H54 (cell line): ENCODE results near the gene TBX20.
"Not testable (repeated sequence)": the region's sequence is repeated elsewhere in the genome, so short reads cannot be mapped to it uniquely, and the experiment has no call there.

Experiments
- DNase-seq: peaks from one replicate; pipeline ENCODE4 v3.0.0; 2011; ENCODE audit warnings: low spot score, mixed read lengths; ENCODE audit not compliant: insufficient read length
- FAIRE-seq: peaks from 3 replicates; lab custom pipeline; 2011; peaks lifted over from hg19 to GRCh38; lab: Jason Lieb, UNC
- POLR2A ChIP-seq: IDR thresholded peaks from 2 replicates; pipeline ENCODE4 v1.6.1; 2011; ENCODE audit warnings: low read depth, mild to moderate bottlenecking, low read length

Gene TBX20

DNA sequence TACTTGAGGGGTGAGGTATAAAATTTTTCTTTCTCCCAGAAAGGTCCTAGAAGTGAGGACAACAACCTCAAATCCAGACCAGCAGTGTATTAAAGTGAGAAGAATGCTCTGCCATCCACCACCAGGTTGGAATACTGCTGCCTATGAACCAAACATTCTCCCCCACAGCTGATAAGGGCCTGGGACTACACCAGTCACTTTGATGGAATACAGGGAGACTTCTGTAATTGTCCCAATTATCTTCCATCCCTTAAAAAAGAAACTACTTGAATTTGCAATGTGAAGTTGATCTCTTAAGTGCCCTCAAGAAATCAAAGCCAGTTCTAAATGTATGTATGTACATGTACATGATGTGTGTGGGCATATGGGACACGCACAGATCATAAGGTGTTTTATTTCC, 3.0 kb downstream of the TBX20 start:
- DNase-seq (no peak), FAIRE-seq (no peak)
- no peak for TF ChIP-seq POLR2A

DNA sequence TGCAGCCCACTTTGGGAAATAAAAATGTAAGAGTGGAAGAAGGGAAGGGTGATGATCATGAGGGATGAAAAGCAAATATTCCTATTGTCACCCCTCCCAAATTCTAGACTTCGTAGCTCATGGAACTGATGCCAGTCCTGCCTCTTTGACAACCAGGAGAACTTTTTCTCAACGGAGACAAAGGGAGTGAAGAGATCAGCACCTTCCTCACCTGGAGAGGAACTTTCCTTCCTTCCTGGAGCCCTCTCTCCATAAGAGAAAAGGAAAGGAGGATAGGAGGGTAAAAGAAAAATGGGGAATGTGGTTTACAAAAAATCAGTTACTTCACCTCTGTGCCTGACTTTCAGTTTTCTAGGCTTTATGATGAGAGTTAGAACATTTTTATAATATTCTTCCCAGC, 3.4 kb downstream of the TBX20 start:
- FAIRE-seq, result no peak
- DNase-seq, result no peak
- TF ChIP-seq POLR2A, result no peak

DNA sequence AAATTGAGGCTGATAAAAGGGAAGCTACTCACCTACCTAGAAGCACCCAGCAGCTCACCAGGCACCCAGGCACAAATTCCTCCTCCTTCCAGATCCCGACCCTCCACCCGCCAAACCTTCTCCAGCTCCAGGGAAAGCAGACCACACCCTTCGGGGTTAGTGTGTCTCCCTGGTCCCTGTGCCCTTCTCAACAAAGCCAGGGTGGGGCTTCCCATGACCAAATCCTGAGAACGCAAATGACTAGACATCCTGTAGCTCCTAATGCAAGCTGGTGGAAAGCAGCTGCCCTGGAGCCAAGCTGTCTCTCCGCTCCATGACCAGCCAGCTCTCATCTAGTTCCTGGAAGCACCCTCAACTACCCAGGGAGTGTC, 4.4 kb downstream of the TBX20 start:
- FAIRE-seq, result no peak
- DNase-seq, result no peak
- TF ChIP-seq POLR2A, result no peak

DNA sequence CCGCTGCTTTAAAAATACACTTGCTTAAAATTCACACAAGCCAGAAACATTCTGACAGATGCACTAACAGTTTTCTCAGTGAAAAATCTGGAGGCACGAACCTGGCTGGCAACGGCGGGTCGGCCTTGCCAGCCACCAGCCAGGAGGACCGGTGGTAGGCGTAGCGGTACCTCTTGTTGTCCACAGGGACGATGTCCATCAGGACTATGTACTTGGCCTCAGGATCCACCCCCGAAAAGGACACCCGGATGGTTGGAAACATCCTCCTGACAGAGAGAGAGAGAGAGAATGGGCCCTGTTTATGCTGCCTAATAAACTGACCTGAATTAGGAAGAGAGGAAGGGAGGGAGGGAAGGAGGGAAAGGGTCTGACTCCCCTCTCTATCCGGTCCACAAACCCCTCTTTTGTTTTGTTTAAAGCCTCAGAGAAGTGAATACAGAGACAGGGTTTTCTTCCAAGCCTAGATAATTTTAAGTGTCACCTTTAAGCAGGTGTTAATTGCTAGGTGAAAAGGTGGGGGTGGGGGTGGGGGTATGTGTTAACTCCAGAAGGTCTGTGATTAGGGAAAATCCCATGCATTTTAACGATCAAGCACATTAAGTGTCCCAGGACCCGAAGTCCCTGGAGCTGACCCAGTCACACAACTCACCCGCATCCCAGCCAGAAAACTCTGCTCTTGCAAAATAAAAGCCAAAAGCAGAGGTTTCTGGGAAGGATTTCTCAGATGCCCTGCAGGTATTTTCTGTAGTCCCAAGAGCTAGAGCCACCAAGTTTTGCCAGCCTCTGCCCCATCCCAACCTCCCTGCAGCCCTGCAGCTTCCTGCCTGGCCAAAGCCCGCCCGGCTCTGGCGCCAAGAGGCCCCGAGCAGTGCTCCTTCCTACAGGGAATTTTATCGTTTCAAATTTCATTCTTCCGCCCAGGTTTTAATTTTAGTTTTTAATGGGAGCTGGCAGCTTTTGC, 5.0 kb downstream of the TBX20 start:
- no peak for TF ChIP-seq POLR2A
- DNase-seq (no peak), FAIRE-seq (no peak)

DNA sequence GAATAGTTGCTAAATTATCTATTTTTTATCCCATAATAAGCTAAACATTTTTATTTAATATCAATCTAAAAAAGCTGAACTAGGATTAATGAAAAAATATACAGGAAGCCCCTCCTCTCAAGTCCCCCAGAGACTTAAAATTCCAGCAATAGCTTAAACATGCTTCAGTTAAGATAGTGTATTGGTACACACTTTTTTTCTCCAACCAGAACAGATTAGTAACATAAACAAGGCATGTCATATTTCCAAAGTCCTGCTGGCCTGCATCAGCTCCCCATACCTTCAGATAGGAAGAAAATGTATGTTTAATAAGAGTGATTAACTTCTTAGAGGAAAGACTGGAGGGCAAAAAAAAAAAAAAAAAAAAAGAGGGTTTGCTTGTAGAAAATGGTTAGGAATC, 7.1 kb downstream of the TBX20 start:
- no peak for TF ChIP-seq POLR2A
- DNase-seq (no peak), FAIRE-seq (no peak)

DNA sequence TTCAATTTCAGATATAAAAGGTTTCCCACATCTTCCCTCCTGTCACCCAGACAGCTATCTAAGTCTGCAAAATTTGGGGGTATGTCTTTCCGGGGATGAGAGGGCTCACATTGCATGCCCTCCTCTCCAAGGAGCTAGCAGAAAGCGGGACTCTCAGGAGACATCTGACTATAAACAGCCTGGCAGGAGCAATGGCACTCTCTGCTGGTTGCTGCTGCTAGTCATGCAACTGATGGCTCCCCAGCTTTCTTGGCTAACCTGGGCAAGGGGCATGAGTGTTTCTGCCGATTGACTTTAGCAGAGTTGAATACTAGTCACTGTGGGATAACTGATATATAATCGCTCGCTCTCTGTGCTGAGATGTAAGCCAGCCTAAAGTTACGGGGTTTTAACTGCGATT, 12.0 kb downstream of the TBX20 start:
- DNase-seq (no peak), FAIRE-seq (no peak)
- no peak for TF ChIP-seq POLR2A

DNA sequence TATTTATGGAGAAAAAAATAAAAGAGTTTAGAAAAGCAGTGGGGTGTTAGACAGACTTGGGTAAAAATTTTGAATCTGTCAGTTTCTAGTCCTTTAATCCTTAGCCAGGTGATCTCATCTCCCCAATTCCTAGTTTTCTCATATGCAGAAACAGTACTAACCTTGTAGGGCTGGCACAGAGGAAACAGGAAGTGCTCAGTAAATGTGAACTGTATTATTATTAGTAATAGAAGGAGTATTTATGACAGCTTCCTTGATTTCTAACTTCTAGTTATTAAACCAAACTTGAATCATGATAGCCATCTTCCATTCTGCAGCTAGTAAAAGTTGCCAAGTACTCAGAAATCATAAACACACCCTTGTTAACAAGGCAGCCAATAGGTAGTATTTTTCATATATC, 12.5 kb downstream of the TBX20 start:
- DNase-seq (no peak), FAIRE-seq (no peak)
- no peak for TF ChIP-seq POLR2A

DNA sequence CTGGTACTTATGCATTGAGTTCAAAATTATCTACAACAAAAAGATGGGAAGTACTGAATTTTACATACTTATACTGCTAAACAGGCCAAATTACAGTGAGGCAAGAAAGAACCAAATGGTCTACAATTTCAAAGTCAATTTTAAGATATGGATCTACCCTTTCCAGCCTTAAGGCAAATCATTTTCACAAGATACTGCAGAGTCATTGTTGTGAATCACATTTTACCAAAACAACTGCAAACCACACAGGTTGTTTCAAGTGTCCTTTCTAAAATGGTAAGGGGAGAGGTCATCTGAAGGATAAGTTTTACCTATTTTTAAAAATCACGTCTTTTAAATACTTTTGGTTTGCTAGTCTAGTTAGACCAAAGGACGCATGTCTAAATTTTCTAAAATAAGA, 12.9 kb downstream of the TBX20 start:
- FAIRE-seq, result peak; percentile 86
- not testable (repeated sequence) for DNase-seq

DNA sequence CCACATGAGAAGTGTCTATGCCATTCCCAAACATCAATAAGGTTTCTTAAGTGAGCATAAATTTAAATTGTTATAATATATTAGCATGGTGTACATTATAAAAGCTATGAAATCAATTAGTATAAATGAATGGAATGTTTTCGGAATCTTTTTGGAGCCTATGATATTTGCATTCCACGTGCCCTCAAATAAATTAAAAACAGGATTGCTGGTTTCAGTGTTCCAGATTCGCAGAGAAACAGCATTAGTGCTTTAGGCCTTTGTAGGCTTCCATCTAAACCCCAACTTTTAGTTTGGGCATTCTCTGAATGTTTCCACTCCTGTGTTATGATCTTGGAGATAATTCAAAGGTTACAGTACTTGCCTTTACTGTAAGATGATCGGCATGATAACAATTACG, 15.4 kb downstream of the TBX20 start:
- not testable (repeated sequence) for FAIRE-seq, DNase-seq

DNA sequence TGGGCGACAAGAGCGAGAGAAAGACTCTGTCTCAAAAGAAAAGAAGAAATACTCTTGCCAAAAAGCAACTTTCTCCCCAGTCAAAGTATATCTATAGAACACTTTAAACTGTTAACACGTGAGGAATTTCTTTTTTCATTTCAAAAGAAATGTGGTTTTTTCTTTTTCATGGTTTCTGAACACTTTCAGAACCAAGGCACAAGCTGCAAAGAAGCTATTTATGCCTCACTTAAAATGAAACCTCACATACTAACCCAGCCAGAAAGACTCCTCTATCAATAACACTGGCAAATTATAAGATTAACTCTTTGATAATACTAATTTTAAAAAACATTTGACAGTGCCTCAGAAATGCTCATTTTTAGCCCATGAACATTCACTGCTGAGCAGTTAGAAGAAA, 20.9 kb downstream of the TBX20 start:
- FAIRE-seq (no peak), DNase-seq (no peak)
- no peak for TF ChIP-seq POLR2A

DNA sequence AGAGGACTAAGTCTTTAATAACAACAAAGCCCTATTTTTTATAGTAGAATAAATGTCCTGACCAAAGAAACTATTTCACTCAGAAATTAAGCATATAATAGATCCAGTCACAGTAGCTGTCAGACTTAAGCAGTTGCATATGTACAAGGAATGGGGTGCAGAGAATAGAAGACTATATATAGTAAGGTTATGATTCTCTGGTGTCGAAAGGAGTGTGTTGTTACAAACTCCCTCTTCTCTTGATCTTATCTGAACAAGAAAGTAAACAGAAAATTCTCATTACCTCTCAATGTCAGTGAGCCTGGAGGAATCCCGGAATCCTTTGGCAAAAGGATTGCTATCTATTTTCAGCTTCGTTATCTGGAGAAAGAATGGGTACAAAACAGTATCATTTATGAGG, 22.7 kb downstream of the TBX20 start:
- not testable (repeated sequence) for DNase-seq, FAIRE-seq

DNA sequence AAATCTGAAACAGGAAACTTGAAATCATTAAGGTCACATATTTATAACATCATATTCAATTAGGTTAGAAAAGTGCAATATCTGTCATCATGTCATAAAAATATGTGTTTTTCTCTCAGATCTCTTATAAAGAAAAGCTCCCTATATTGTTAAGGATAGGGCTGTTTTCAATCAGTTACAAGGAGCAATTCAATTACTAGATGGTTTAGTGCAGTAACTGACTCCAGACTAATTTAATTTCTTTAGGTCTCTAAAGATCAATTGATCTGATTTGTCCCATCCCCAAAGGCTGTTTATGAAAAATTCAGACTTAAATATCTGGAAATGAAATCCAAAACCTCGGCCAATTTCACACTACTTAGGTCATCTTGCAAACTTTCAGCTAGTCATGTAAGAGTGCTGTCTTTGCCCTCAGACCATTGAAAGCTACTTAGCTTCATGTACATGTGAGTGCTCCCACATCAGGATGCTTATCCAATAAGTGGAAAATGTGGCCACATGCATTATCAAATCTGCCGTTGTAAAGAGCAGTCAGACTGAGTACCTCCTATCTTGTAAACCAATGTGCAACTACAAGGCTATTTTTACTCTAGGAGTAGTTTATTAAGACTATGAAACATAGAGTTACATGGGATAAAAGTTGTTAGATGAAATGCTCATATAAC, 24.7 kb downstream of the TBX20 start:
- peak; percentile 84 for FAIRE-seq
- not testable (repeated sequence) for DNase-seq

DNA sequence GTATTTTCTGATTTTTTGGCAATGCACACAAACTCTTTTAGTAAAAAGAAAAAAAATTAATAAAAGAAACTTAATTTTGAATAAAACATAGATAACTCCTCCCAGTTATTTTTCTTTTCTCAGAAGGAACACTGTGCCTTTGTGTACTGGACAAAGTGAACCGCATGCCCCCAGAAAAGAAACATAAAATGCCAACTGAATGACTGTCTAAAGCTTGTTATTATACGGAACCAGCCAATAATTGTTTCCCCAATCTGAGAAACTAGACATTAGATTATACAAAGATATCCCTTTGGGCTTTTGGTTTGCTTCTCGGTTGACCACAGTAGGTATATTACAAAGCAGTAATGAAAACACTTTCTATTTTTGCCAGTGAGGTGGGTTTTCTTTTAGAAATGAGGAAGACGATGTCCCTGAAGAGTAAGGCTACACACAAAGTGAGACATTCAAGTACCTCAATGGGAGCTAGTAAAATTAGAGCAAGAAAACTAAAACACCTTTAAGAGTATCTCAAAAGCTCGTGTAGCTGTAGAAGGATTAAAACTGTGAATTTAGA, 25.3 kb downstream of the TBX20 start:
- peak; percentile 82 for FAIRE-seq
- not testable (repeated sequence) for DNase-seq

DNA sequence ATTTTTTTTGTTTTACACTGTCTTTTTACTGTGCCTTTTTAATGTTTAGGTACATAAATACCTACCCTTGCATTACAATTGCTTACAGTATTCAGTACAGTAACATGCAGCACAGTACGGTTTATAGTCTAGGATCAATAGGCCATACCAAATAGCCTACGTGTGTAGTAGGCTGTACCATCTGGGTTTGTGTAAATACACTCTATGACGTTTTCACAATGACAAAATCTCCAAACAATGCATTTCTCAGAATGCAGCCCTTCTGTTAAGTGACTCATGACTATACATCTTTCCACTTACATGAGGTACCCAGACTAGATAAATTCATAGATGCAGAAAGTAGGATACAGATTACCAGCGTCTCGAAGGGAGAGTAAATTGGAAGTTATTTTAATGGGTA, 26.5 kb downstream of the TBX20 start:
- not testable (repeated sequence) for DNase-seq
- peak; percentile 93 for FAIRE-seq

DNA sequence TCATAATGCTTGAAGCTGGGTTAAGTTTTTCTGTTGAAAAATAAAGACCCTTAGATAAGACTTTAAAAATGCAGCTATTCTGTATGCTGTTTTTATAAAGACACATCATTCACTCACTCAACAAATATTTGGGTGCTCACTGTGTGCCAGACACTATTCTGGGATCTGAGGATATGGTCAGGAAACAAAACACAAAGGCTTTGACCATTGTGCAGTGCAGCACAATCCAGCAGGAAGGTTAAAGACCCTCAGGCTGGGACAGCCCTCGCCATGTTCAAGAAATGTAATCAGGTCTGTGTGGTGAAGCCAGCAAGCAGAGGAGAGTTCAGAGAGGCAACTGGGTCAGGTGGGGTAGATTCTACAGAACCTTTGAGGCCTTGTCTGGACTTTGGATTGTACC, 31.5 kb downstream of the TBX20 start:
- FAIRE-seq, DNase-seq: not testable (repeated sequence)

DNA sequence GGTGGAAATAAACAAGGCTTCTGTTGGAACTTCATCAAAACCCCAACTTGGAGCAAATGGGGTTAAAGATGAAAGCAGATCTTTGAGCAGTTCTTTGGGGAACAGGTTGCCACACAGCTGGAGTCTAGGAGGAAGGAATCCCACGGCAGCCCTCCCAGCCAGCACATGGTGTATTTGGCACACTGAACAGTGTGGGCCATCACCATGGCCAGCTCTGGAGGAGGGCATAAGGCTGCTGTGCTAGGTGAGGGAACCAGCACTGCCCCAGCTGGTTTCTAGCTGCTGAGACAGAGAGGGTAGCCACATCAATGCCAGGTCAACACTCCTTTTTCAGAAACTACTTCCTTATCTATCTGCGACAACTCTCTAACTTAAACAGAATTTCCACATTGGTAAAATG, 33.7 kb downstream of the TBX20 start:
- not testable (repeated sequence) for FAIRE-seq, DNase-seq

DNA sequence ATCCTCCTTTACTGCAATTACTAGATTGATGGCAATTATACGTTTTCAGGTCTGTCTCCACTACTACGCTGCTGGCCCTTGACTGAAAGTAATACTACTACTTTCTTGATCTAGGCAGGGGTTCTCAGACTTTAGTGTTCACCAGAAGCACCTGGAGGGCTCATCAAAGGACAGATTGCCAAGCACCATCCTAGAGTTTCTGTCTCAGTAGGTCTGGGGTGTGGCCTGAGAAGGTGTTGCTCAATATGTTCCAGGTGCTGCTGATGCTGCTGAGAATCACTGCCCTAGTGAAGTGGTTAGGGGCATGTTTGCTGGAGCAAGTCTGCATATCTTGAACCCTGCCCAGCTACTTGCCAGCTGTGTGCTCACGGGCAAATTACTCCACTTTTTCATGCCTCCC, 37.9 kb downstream of the TBX20 start:
- FAIRE-seq, DNase-seq: not testable (repeated sequence)

DNA sequence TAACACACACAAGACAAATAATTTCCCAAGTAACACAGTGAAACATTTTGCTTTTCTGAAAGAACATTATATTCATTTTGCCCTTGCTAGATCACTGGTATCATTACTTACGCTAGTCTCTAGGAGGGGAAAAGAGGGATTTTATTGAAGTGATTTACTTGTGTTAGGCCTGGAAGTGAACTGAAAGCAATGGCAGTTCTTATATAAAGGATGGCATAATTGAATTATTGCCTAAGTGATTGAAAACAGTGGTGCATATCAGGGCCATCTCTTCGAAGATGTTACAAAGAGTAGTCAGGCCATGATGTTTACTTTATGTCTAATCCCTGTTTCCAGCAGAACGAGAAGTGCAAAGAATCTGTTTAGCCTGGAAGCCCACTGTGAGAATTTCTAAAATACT, 38.8 kb downstream of the TBX20 start:
- not testable (repeated sequence) for DNase-seq
- peak; percentile 70 for FAIRE-seq

DNA sequence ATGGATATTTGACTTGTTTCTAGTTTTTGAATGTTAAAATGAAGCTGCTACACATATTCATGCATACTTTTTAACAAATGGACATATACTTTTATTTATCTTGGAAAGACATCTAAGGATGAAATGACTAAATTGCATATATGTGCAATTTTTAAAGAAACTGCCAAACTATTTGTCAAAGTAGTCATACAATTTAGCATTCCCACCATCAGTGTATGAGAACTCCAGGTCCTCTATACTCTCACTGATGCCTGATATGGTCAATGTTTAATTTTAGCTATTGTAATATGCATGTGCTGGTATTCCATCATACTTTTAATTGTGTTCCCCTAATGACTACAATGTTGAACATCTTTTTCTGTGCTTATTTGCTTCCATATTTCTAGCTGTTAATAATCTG, 47.0 kb downstream of the TBX20 start:
- FAIRE-seq, result peak; percentile 90
- DNase-seq, result not testable (repeated sequence)

DNA sequence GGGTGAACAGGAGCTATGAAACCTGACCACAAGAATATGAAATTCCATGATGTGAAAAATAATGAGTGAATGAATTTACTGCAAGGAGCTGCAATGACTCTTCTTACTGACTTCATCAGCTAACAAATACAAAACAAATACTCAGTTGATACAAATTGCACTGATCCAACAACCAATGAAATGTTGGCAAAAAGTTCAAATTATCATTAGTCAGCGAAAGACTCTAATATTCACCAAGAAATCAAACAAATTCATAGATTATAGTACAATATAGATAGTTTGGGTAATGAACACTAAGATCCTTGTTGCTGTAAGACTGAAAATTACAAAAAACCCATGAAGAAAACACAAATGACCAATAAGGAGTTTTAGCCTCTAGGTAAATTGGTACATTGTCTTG, 49.0 kb downstream of the TBX20 start:
- not testable (repeated sequence) for FAIRE-seq

More for the DNA sequence above, 49.0 kb downstream of the TBX20 start:
- DNase-seq, result not testable (repeated sequence)
